HFFc6 (cell line): Measurements from ENCODE around the gene EIF2S2. TPM values are rescaled to one million over a fixed set of nuclear protein-coding genes. Genes with fewer than 3 reads are reported as not detected.

ENCODE experiments used
- DNase-seq: peaks from one replicate; pipeline ENCODE4 v3.0.0-alpha.2; 2018
- H3K27ac Mint-ChIP-seq: 2 replicates; pipeline ENCODE4 v1.8.0; 2020; ENCODE audit warnings: mild to moderate bottlenecking, mixed read lengths
- H3K27me3 Mint-ChIP-seq: 2 replicates; pipeline ENCODE4 v1.8.0; 2021; ENCODE audit warnings: mild to moderate bottlenecking, moderate library complexity, mixed read lengths; ENCODE audit not compliant: insufficient read depth
- H3K36me3 Mint-ChIP-seq: 2 replicates; pipeline ENCODE4 v1.8.0; 2021; ENCODE audit warnings: low read depth, mixed read lengths
- H3K4me1 Mint-ChIP-seq: 2 replicates; pipeline ENCODE4 v1.8.0; 2020; ENCODE audit warnings: low read depth, mixed read lengths
- H3K4me3 Mint-ChIP-seq: 2 replicates; pipeline ENCODE4 v1.8.0; 2020; ENCODE audit warnings: mild to moderate bottlenecking, moderate library complexity, mixed read lengths
- H3K9me3 Mint-ChIP-seq: 2 replicates; pipeline ENCODE4 v1.8.0; 2020; ENCODE audit warnings: mild to moderate bottlenecking, mixed read lengths
- CTCF ChIP-seq: fragments of 200-600 bp; sonication (generic); IDR thresholded peaks from 2 replicates; pipeline ENCODE4 v1.5.0; 2021; ENCODE audit warnings: antibody characterized with exemption, mild to moderate bottlenecking
- total RNA-seq, 6 experiments: library from RNA; stranded (reverse); fragmentation: NEBNext Ultra II Directional; extraction: Animal tissue kit (Norgen Biotek cat#: 25700); gene quantifications; 2 replicates in 1 of 6; 3 replicates in 5 of 6; pipeline ENCODE4 v1.2.3, GENCODE V29; 2021

The EIF2S2 gene
- total RNA-seq, 6 experiments from 2014 or later = 85.7 to 101 (median 94.5) TPM

GRCh38 chr20:34122274-34122980, 10.4 kb upstream of the EIF2S2 start:
- no peaks in the 10 kb centered on the region for H3K36me3 Mint-ChIP-seq
- no peak overlapping the region for H3K27ac Mint-ChIP-seq
- peaks cover 13% of the 10 kb centered on the region for H3K4me1 Mint-ChIP-seq
- no peak overlapping the region for H3K4me3 Mint-ChIP-seq
- TF ChIP-seq CTCF = no peak
- H3K27me3 Mint-ChIP-seq = peaks cover 7% of the 10 kb centered on the region
- DNase-seq = no peak
- no peaks in the 10 kb centered on the region; the same call in 1 of the 2 replicates for H3K9me3 Mint-ChIP-seq

DNA sequence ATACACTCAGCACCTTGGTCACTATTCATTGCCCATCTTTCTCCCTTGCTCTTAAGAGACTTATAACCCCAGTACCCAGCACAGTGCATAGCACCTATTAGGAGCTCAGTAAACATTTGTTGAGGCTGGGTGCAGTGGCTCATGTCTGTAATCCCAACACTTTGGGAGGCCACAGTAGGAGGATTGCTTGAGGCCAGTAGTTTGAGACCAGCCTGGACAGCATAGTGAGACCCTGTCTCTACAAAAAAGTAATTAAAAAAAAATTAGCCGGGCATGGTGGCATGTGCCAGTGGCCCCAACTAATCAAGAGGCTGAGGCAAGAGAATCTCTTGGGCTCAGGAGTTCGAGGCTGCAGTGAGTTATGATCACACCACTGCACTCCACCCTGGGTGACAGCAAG, 8.2 kb upstream of the EIF2S2 start:
- Mint-ChIP-seq H3K27ac (no peak overlapping the region), H3K36me3 (no peaks in the 10 kb centered on the region), H3K9me3 (no peaks in the 10 kb centered on the region)

GRCh38 chr20:34115232-34115631, 3.2 kb upstream of the EIF2S2 start:
- H3K36me3 Mint-ChIP-seq = peaks cover 12% of the 10 kb centered on the region
- DNase-seq = no peak
- TF ChIP-seq CTCF = no peak
- no peaks in the 10 kb centered on the region for H3K9me3 Mint-ChIP-seq
- H3K4me1 Mint-ChIP-seq = peaks cover 17% of the 10 kb centered on the region
- H3K4me3 Mint-ChIP-seq = no peak overlapping the region
- H3K27ac Mint-ChIP-seq = no peak overlapping the region
- H3K27me3 Mint-ChIP-seq = peaks cover 5% of the 10 kb centered on the region

More for the DNA sequence above, 8.2 kb upstream of the EIF2S2 start:
- no peak for TF ChIP-seq CTCF
- peaks cover 12% of the 10 kb centered on the region for H3K4me1 Mint-ChIP-seq
- no peak overlapping the region for H3K4me3 Mint-ChIP-seq
- no peak for DNase-seq
- peaks cover 2% of the 10 kb centered on the region for H3K27me3 Mint-ChIP-seq

DNA sequence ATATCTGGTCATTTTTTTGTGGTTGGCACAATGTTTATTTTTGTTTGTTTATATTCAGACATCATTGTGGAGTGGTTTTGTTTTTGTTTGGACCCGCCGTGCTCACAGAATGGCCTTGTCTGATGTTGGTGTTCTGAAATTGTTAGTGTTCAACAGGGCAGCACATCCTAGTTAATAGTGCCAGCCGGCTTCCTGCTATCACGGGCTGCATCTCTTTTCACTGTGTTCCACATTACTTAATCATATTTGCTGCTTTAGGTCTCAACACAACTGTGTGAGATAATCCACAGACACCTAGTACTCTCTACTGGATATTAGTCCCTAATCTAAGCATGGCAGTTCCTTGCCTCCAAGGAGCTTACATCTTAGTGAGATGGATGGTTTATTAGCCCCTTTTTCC, 2.8 kb upstream of the EIF2S2 start:
- H3K9me3 Mint-ChIP-seq = no peaks in the 10 kb centered on the region
- no peak overlapping the region for H3K27ac Mint-ChIP-seq
- no peak overlapping the region; the same call in 1 of the 2 replicates for H3K4me3 Mint-ChIP-seq
- H3K36me3 Mint-ChIP-seq = peaks cover 15% of the 10 kb centered on the region
- H3K27me3 Mint-ChIP-seq = peaks cover 3% of the 10 kb centered on the region
- peaks cover 21% of the 10 kb centered on the region for H3K4me1 Mint-ChIP-seq
- no peak for DNase-seq
- TF ChIP-seq CTCF = no peak

DNA sequence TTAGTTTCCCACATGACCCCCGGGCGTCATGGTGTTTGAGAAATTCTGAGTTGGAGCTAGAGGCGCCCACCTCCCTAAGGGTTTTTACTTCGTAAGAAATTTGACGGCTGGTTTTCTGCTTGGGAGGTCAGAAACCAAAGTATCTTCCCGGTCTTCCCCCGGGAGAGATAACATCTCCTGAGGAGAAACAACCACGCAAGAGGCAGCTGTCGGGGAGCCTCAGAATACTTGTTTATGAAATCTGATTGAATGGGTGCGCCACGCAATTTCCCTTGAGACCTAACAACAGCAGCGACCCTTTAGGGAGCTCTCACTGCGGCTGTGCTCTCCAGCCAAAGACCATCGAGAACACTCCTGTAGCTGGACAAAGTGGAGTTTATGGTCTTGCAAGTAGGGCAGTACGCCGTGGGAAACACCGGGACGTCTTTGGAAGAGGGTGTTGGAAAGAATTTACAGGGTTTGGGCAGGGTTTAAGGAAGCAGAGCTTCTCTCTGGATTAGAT, 608 bp upstream of the EIF2S2 start:
- Mint-ChIP-seq H3K27ac (peak overlapping the region; percentile 95), H3K4me1 (peaks cover 41% of the 10 kb centered on the region), H3K9me3 (no peaks in the 10 kb centered on the region), H3K36me3 (peaks cover 20% of the 10 kb centered on the region), H3K4me3 (peak overlapping the region; percentile 98), H3K27me3 (peaks cover 3% of the 10 kb centered on the region)
- no peak for DNase-seq
- no peak for TF ChIP-seq CTCF
